ENCODE measurements around the gene HPN. TPM values are rescaled to one million over a fixed set of nuclear protein-coding genes. Genes with fewer than 3 reads are reported as not detected.
A peak's percentile ranks its signal among the peaks of the same experiment; 100 is the strongest.

The HPN gene
- total RNA-seq, 1 experiment from 2014 or later = 10.6 TPM

DNA sequence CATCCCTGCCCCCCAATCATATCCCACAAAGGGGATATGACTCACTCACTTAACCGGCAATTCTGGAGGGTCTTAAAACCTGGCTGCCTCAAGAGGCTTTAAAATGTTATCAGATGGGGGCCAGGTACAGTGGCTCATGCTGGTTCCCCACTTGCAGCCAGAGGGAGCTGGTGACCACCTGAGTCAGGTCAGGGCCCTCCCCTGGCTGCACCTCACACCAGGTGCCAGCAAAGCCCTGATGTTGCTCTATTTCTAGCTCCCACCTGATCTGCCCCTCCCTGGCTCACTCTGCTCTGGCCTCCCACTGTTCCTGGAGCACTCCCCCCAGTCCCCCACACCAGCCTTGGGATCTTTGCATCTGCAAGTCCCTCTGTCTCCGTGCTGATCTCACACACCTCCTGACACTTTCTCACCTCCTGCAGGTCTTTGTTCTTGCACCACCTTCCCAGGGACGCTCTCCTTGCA lies 14.2 kb downstream of the HPN start:
- peak; percentile 94 for DNase-seq
- peak overlapping the region; percentile 4 to 59; a peak in 4 of 5 replicates for H3K4me3 Mint-ChIP-seq

More for the DNA sequence above, 14.2 kb downstream of the HPN start:
- H3K27me3 Mint-ChIP-seq (ENCODE audit: low read depth) = peaks cover 6% of the 10 kb centered on the region
- no peak overlapping the region for H4K8ac ChIP-seq (replicated peaks; ENCODE audit: insufficient read length, low read depth, low read length)
- no CpG with 5 or more reads among the region's 3 CpGs for WGBS (ENCODE audit: extremely low coverage, insufficient read length, low lambda C conversion rate)
- no peak overlapping the region for H3K4ac ChIP-seq (ENCODE audit: low read depth, low read length)
- no peak overlapping the region for H3T11ph ChIP-seq (ENCODE audit: low read length)
- H3K4me1 ChIP-seq (ENCODE audit: insufficient read depth, low read length) = no peaks in the 10 kb centered on the region
- no peak overlapping the region for H2BK12ac ChIP-seq (ENCODE audit: insufficient read length, low read depth, low read length)
- no peak overlapping the region for H3K14ac ChIP-seq (ENCODE audit: insufficient read depth, low read length)
- H3K23ac ChIP-seq (ENCODE audit: insufficient read length, low read depth, low read length) = no peak overlapping the region
- H2AFZ ChIP-seq (ENCODE audit: low read length) = no peak overlapping the region
- H4K91ac ChIP-seq (ENCODE audit: insufficient read length, low read depth, low read length) = no peak overlapping the region
- no peak overlapping the region for H2BK15ac ChIP-seq (ENCODE audit: low read depth, low read length)
- TF ChIP-seq, protein P1, sequence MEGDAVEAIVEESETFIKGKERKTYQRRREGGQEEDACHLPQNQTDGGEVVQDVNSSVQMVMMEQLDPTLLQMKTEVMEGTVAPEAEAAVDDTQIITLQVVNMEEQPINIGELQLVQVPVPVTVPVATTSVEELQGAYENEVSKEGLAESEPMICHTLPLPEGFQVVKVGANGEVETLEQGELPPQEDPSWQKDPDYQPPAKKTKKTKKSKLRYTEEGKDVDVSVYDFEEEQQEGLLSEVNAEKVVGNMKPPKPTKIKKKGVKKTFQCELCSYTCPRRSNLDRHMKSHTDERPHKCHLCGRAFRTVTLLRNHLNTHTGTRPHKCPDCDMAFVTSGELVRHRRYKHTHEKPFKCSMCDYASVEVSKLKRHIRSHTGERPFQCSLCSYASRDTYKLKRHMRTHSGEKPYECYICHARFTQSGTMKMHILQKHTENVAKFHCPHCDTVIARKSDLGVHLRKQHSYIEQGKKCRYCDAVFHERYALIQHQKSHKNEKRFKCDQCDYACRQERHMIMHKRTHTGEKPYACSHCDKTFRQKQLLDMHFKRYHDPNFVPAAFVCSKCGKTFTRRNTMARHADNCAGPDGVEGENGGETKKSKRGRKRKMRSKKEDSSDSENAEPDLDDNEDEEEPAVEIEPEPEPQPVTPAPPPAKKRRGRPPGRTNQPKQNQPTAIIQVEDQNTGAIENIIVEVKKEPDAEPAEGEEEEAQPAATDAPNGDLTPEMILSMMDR (conservative IDR thresholded peaks at IDR 0.05) = peak; percentile 84
- no peak overlapping the region for H4K5ac ChIP-seq (ENCODE audit: insufficient read length, low read depth, low read length)
- peaks cover 20 to 29% of the 10 kb centered on the region in 2 experiments for H3K4me1 Mint-ChIP-seq
- no peaks in the 10 kb centered on the region for H3K27me3 ChIP-seq (ENCODE audit: insufficient read depth, low read length)
- H3K79me1 ChIP-seq (ENCODE audit: insufficient read depth, low read depth, low read length, poor library complexity, severe bottlenecking) = no peaks in the 10 kb centered on the region
- H3K18ac ChIP-seq (ENCODE audit: insufficient read length, low read depth, low read length) = no peak overlapping the region
- H3K56ac ChIP-seq (ENCODE audit: insufficient read length, low read depth, low read length) = no peak overlapping the region
- no peak overlapping the region for H2BK120ac ChIP-seq (ENCODE audit: low read depth, low read length, poor library complexity, severe bottlenecking)
- H3K9me3 ChIP-seq (ENCODE audit: control insufficient read depth, low read depth, low read length) = no peaks in the 10 kb centered on the region
- H2BK5ac ChIP-seq (ENCODE audit: insufficient read length, low read length) = no peak overlapping the region
- H3K36me3 Mint-ChIP-seq (ENCODE audit: insufficient read depth in 1 of 3, low read depth in 3 of 3) = peaks cover 0 to 10% (median 5%) of the 10 kb centered on the region in 3 experiments; a peak in 3 of 7 replicates
- peak overlapping the region; percentile 79 to 96 (median 92) for H3K27ac Mint-ChIP-seq
- no peak overlapping the region for H3K9ac ChIP-seq (ENCODE audit: extremely low read depth, insufficient read length, low read length)
- no peak overlapping the region for H3K27ac ChIP-seq (ENCODE audit: insufficient read length, low read depth, low read length)
- H2BK20ac ChIP-seq (ENCODE audit: low read depth, low read length, poor library complexity, severe bottlenecking) = no peak overlapping the region
- H2AK5ac ChIP-seq (ENCODE audit: insufficient read length, low read length) = no peak overlapping the region
- H3K9me3 Mint-ChIP-seq = no peaks in the 10 kb centered on the region
- H3K4me2 ChIP-seq (ENCODE audit: insufficient read depth, insufficient read length, low read length) = peak overlapping the region; percentile 1
- H3K23me2 ChIP-seq (ENCODE audit: insufficient read length, low read depth, low read length, poor library complexity, severe bottlenecking) = no peaks in the 10 kb centered on the region
- H4K20me1 ChIP-seq (ENCODE audit: control insufficient read depth, insufficient read depth, insufficient read length) = no peaks in the 10 kb centered on the region
- no peaks in the 10 kb centered on the region for H3K79me2 ChIP-seq (ENCODE audit: insufficient read depth, low read length)

Data from H9 (cell line).